ENCODE measurements around the gene LHFPL3.

- no peak for TF ChIP-seq CTCF (IDR thresholded peaks at IDR 0.05)
- TF ChIP-seq POLR2A (IDR thresholded peaks at IDR 0.05): no peak
Observed at GRCh38 chr7:104288137-104288536, 40.3 kb upstream of the LHFPL3 start.

Measured in adrenal gland (tissue), 5 donors.